ENCODE results near the gene REEP6. TPM values are rescaled to one million over a fixed set of nuclear protein-coding genes. Genes with fewer than 3 reads are reported as not detected.

REEP6 gene
- total and polyA plus RNA-seq, 4 donors, result 16.4 to 449 (median 201) TPM

DNA sequence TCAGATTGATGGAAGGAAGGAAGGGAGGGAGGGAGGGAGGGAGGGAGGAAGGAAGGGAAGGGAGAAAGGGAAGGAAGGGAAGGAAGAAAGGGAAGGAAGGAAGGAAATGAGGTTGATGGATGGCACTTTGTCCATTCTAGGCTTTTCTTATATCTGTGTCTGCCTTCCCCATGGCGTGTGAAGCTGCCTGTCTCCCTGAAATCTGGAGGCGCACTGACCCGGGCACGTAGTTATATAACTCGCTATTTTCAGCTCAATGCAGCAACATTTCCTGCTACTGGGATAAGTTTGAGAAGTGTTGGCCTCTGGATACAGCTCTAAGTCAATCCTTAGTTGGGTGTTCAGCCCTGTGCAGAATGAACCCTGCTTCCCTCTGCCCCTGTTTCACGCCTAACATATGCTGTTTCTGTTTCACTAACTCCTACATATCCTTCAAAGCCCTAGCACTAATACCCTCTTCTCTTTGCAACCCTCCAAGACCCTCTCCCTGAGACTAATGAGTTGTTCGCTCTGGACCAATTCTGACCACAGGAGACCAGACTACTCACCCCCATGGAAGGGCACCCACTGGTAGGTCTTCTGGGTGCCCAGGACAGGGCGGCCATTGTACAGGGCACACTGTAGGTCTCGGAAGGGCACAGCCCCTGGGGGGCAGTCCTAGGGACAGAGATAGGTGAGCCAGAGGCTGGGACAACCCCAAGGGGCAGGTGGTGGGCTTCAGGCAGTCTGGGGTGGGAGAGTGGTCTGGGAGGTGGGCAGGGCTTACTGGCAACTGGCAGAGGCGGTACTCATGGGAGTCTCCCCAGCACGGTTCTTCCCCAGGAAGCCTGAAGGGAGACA lies 18.8 kb downstream of the REEP6 start:
- H3K9ac ChIP-seq (ENCODE audit: low read depth in 1 of 2, low read length in 2 of 2), result no peak overlapping the region
- no peaks in the 10 kb centered on the region for H3K9me3 ChIP-seq (ENCODE audit: control insufficient read depth in 4 of 4, low read length in 3 of 4)
- no peak overlapping the region for H3K4me3 ChIP-seq (ENCODE audit: low read depth in 1 of 3, low read length in 3 of 3)
- H3K4me1 ChIP-seq (ENCODE audit: control insufficient read depth in 4 of 4, insufficient read depth in 4 of 4, low read length in 3 of 4), result peaks cover 3 to 25% (median 15%) of the 10 kb centered on the region in 4 donors
- WGBS, result 62% methylated on average over 11 of the region's 11 CpGs
- TF ChIP-seq, protein P1, sequence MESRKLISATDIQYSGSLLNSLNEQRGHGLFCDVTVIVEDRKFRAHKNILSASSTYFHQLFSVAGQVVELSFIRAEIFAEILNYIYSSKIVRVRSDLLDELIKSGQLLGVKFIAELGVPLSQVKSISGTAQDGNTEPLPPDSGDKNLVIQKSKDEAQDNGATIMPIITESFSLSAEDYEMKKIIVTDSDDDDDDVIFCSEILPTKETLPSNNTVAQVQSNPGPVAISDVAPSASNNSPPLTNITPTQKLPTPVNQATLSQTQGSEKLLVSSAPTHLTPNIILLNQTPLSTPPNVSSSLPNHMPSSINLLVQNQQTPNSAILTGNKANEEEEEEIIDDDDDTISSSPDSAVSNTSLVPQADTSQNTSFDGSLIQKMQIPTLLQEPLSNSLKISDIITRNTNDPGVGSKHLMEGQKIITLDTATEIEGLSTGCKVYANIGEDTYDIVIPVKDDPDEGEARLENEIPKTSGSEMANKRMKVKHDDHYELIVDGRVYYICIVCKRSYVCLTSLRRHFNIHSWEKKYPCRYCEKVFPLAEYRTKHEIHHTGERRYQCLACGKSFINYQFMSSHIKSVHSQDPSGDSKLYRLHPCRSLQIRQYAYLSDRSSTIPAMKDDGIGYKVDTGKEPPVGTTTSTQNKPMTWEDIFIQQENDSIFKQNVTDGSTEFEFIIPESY (IDR thresholded peaks at IDR 0.05), result no peak
- no peak for TF ChIP-seq RAD21 (IDR thresholded peaks at IDR 0.05)
- TF ChIP-seq, protein P2, sequence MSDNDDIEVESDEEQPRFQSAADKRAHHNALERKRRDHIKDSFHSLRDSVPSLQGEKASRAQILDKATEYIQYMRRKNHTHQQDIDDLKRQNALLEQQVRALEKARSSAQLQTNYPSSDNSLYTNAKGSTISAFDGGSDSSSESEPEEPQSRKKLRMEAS (IDR thresholded peaks at IDR 0.05), result no peak
- no peak for TF ChIP-seq NR2F2 (IDR thresholded peaks at IDR 0.05)
- TF ChIP-seq RXRA (IDR thresholded peaks at IDR 0.05), result no peak
- TF ChIP-seq FOXA2 (IDR thresholded peaks at IDR 0.05), result no peak
- no peak for TF ChIP-seq HNF4G (IDR thresholded peaks at IDR 0.05)
- no peak for TF ChIP-seq TAF1 (conservative IDR thresholded peaks at IDR 0.05)
- TF ChIP-seq SP1 (IDR thresholded peaks at IDR 0.05), result no peak
- TF ChIP-seq CTCF (IDR thresholded peaks at IDR 0.05; ENCODE audit: low read depth, low read length, missing input control), result no peak
- no peak for TF ChIP-seq ATF3 (IDR thresholded peaks at IDR 0.05)
- no peak for TF ChIP-seq GABPA (IDR thresholded peaks at IDR 0.05 in 1 of 2, conservative IDR thresholded peaks at IDR 0.05 in 1 of 2)
- TF ChIP-seq EGR1 (IDR thresholded peaks at IDR 0.05; ENCODE audit: low read depth in 2 of 2), result no peak
- no peak for TF ChIP-seq FOXA1 (IDR thresholded peaks at IDR 0.05)
- peaks cover 0 to 1% (median 0%) of the 10 kb centered on the region in 4 donors for H3K27me3 ChIP-seq (ENCODE audit: control insufficient read depth in 4 of 4, insufficient read depth in 4 of 4, low read length in 3 of 4)
- DNase-seq (ENCODE audit: low spot score), result no peak
- H3K36me3 ChIP-seq (ENCODE audit: control insufficient read depth in 4 of 4, insufficient read depth in 3 of 4, low read depth in 1 of 4, low read length in 3 of 4), result no peaks in the 10 kb centered on the region
- no peak overlapping the region for H3K27ac ChIP-seq (ENCODE audit: low read depth in 1 of 2, low read length in 2 of 2)

DNA sequence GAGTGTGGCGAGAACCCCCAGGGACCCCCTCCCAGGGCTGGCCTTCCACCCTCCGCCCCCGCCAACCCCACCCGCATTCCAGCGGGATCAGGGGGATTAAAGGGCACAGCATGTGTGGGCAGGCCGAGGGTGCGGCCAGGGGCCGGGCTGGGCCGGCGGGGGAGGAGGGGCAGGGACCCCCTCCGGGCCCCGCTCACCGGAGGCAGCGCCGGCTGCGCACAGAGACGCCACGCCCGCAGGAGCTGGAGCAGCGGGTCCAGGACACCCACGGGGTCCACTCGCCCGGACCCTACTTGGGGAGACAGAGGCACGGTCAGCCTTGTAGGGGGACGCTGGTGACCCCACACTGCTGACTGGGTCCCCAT lies 19.4 kb downstream of the REEP6 start:
- no peak for DNase-seq (ENCODE audit: low spot score)
- H3K9ac ChIP-seq (ENCODE audit: low read depth in 1 of 2, low read length in 2 of 2), result no peak overlapping the region
- H3K27me3 ChIP-seq (ENCODE audit: control insufficient read depth in 4 of 4, insufficient read depth in 4 of 4, low read length in 3 of 4), result peaks cover 0 to 3% (median 0%) of the 10 kb centered on the region in 4 donors
- H3K36me3 ChIP-seq (ENCODE audit: control insufficient read depth in 4 of 4, insufficient read depth in 3 of 4, low read depth in 1 of 4, low read length in 3 of 4), result no peaks in the 10 kb centered on the region
- H3K4me1 ChIP-seq (ENCODE audit: control insufficient read depth in 4 of 4, insufficient read depth in 4 of 4, low read length in 3 of 4), result peaks cover 3 to 25% (median 15%) of the 10 kb centered on the region in 4 donors
- H3K4me3 ChIP-seq (ENCODE audit: low read depth in 1 of 3, low read length in 3 of 3), result no peak overlapping the region
- H3K27ac ChIP-seq (ENCODE audit: low read depth in 1 of 2, low read length in 2 of 2), result no peak overlapping the region
- no peaks in the 10 kb centered on the region for H3K9me3 ChIP-seq (ENCODE audit: control insufficient read depth in 4 of 4, low read length in 3 of 4)
- 45% methylated on average over 25 of the region's 25 CpGs for WGBS
- TF ChIP-seq HNF4G (IDR thresholded peaks at IDR 0.05) (no peak), JUND (IDR thresholded peaks at IDR 0.05) (no peak), ATF3 (IDR thresholded peaks at IDR 0.05) (no peak), HNF4A (conservative IDR thresholded peaks at IDR 0.05) (no peak), FOXA1 (IDR thresholded peaks at IDR 0.05) (no peak), FOXA2 (IDR thresholded peaks at IDR 0.05) (no peak), GABPA (IDR thresholded peaks at IDR 0.05 in 1 of 2, conservative IDR thresholded peaks at IDR 0.05 in 1 of 2) (no peak), NR2F2 (IDR thresholded peaks at IDR 0.05) (no peak), YY1 (IDR thresholded peaks at IDR 0.05) (no peak), RXRA (IDR thresholded peaks at IDR 0.05) (no peak), EGR1 (IDR thresholded peaks at IDR 0.05; ENCODE audit: low read depth in 2 of 2) (no peak)
- TF ChIP-seq, protein P3, sequence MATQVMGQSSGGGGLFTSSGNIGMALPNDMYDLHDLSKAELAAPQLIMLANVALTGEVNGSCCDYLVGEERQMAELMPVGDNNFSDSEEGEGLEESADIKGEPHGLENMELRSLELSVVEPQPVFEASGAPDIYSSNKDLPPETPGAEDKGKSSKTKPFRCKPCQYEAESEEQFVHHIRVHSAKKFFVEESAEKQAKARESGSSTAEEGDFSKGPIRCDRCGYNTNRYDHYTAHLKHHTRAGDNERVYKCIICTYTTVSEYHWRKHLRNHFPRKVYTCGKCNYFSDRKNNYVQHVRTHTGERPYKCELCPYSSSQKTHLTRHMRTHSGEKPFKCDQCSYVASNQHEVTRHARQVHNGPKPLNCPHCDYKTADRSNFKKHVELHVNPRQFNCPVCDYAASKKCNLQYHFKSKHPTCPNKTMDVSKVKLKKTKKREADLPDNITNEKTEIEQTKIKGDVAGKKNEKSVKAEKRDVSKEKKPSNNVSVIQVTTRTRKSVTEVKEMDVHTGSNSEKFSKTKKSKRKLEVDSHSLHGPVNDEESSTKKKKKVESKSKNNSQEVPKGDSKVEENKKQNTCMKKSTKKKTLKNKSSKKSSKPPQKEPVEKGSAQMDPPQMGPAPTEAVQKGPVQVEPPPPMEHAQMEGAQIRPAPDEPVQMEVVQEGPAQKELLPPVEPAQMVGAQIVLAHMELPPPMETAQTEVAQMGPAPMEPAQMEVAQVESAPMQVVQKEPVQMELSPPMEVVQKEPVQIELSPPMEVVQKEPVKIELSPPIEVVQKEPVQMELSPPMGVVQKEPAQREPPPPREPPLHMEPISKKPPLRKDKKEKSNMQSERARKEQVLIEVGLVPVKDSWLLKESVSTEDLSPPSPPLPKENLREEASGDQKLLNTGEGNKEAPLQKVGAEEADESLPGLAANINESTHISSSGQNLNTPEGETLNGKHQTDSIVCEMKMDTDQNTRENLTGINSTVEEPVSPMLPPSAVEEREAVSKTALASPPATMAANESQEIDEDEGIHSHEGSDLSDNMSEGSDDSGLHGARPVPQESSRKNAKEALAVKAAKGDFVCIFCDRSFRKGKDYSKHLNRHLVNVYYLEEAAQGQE (IDR thresholded peaks at IDR 0.05), result no peak
- TF ChIP-seq, protein P1 (IDR thresholded peaks at IDR 0.05), result no peak
- TF ChIP-seq, protein P2 (IDR thresholded peaks at IDR 0.05), result no peak
